Smooth muscle cell (in vitro differentiated cells): ENCODE measurements around the gene RHEB. TPM values are rescaled to one million over a fixed set of nuclear protein-coding genes. Genes with fewer than 3 reads are reported as not detected.

Source experiments
- DNase-seq: peaks from one replicate; lab custom pipeline; 2025; ENCODE audit not compliant: unreplicated experiment; lab: John Stamatoyannopoulos, UW
- H2AFZ ChIP-seq: fragments of 200-600 bp; sonication (generic); 2 replicates; pipeline ENCODE4 v1.6.0; 2016; ENCODE audit warnings: antibody characterized with exemption, low read depth, mild to moderate bottlenecking
- H3F3A ChIP-seq: fragments of 200-600 bp; sonication (generic); 2 replicates; pipeline ENCODE4 v1.6.0; 2017; ENCODE audit warnings: antibody characterized with exemption, low read depth
- H3K27ac ChIP-seq: fragments of 200-600 bp; sonication (generic); 2 replicates; pipeline ENCODE4 v1.5.1; 2016; ENCODE audit warnings: low read depth, mild to moderate bottlenecking
- H3K27me3 ChIP-seq: fragments of 200-600 bp; sonication (generic); 2 replicates; pipeline ENCODE4 v1.6.1; 2016; ENCODE audit warnings: low read depth, mild to moderate bottlenecking
- H3K36me3 ChIP-seq: fragments of 200-600 bp; sonication (generic); 2 replicates; pipeline ENCODE4 v1.5.1; 2016; ENCODE audit warnings: low read depth
- H3K4me1 ChIP-seq: fragments of 200-600 bp; sonication (generic); 2 replicates; pipeline ENCODE4 v1.5.1; 2016; ENCODE audit warnings: low read depth
- H3K4me2 ChIP-seq: fragments of 200-600 bp; sonication (generic); 2 replicates; pipeline ENCODE4 v1.6.0; 2016; ENCODE audit warnings: mild to moderate bottlenecking
- H3K4me3 ChIP-seq: fragments of 200-600 bp; sonication (generic); 2 replicates; pipeline ENCODE4 v1.5.1; 2016; ENCODE audit warnings: mild to moderate bottlenecking
- H3K79me2 ChIP-seq: fragments of 200-600 bp; sonication (generic); 2 replicates; pipeline ENCODE4 v1.6.0; 2016; ENCODE audit warnings: low read depth, mild to moderate bottlenecking
- H3K9ac ChIP-seq: fragments of 200-600 bp; sonication (generic); 2 replicates; pipeline ENCODE4 v1.6.0; 2016; ENCODE audit warnings: low read depth
- H3K9me3 ChIP-seq: fragments of 200-600 bp; sonication (generic); replicated peaks from 2 replicates; pipeline ENCODE4 v1.5.1; 2016; ENCODE audit warnings: low read depth
- H4K20me1 ChIP-seq: fragments of 200-600 bp; sonication (generic); 2 replicates; pipeline ENCODE4 v1.6.0; 2016; ENCODE audit warnings: low read depth
- CTCF ChIP-seq: fragments of 200-600 bp; sonication (generic); IDR thresholded peaks from 2 replicates; pipeline ENCODE4 v1.5.1; 2017; ENCODE audit warnings: borderline replicate concordance, mild to moderate bottlenecking, antibody characterized with exemption; ENCODE audit not compliant: insufficient read depth, poor library complexity, severe bottlenecking
- WGBS: methylation state at CpG from one replicate; pipeline ENCODE4 v1.1.7; 2016; ENCODE audit warnings: low lambda C conversion rate; 5-methylcytosine and 5-hydroxymethylcytosine counted together
- polyA plus RNA-seq: library from polyadenylated mRNA; unstranded; fragments of >200 nt; fragmentation: Nextera tagmentation; extraction: Ambion mirVana; gene quantifications from 2 replicates; pipeline ENCODE4 v1.2.1, GENCODE V29; 2016
- total RNA-seq: library from RNA; depleted of rRNA; stranded (reverse); fragments of >200 nt; gene quantifications from 2 replicates; pipeline ENCODE4 v1.2.3, GENCODE V29; 2014

RHEB gene
- total and polyA plus RNA-seq, 2 experiments from 2014 or later, result 115 to 151 TPM

GRCh38 chr7:151490456-151491105 is 29.1 kb downstream of the RHEB start:
- Histone ChIP-seq H3F3A (peaks cover 10% of the 10 kb centered on the region), H3K4me3 (no peak overlapping the region), H2AFZ (no peak overlapping the region), H3K79me2 (peaks cover 71% of the 10 kb centered on the region), H3K9ac (no peak overlapping the region), H3K4me2 (no peak overlapping the region), H3K4me1 (peaks cover 31% of the 10 kb centered on the region), H4K20me1 (peaks cover 67% of the 10 kb centered on the region), H3K27ac (no peak overlapping the region), H3K27me3 (no peaks in the 10 kb centered on the region), H3K9me3 (no peaks in the 10 kb centered on the region), H3K36me3 (peaks cover 15% of the 10 kb centered on the region)
- 88% methylated on average over 4 of the region's 4 CpGs for WGBS
- no peak for TF ChIP-seq CTCF
- no peak for DNase-seq

DNA sequence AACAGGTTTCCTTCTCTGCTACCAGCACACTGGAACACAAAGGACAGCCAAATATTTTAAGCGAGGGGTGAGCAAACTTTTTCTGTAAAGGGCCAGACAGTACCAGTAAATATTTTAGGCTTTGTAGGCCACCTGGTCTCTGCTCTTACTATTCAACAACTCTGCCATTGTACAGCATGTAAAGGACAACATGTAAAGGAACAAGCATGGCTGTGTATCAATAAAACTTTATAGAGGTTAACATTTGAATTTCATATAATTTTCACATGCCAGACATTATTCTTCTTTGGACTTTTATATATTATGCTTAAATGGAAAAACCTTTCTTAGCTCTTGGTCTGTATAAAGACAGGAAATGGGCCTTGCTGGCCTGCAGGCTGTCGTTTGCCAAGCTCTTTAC is 30.2 kb downstream of the RHEB start:
- 87% methylated on average over 2 of the region's 2 CpGs for WGBS
- peaks cover 61% of the 10 kb centered on the region for H3K79me2 ChIP-seq

DNA sequence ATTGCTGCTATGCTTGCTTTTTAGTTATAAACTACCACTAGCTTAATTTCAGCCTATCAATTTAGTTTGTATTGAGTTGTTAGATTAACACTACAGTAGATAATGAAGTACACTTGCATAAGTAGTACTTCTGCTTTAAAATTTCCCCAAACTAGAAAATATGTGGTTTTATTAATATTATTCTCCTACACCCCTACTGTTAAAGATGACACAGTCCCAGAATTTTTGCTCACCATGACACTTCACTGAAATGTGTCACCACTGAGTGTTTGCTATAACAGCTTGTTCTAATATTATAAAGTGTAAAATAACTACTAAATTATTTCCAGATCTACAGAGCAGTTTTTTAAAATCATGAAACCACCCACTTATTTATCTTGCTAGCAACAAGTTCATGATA is 31.6 kb downstream of the RHEB start:
- Histone ChIP-seq H3K4me3 (no peak overlapping the region), H3K4me1 (peaks cover 19% of the 10 kb centered on the region), H3K27ac (no peak overlapping the region), H3K36me3 (peaks cover 15% of the 10 kb centered on the region), H3F3A (peaks cover 6% of the 10 kb centered on the region), H3K9me3 (no peaks in the 10 kb centered on the region), H2AFZ (no peak overlapping the region), H3K4me2 (no peak overlapping the region), H4K20me1 (peaks cover 55% of the 10 kb centered on the region), H3K9ac (no peak overlapping the region), H3K27me3 (no peaks in the 10 kb centered on the region), H3K79me2 (peaks cover 53% of the 10 kb centered on the region)
- no peak for DNase-seq
- no peak for TF ChIP-seq CTCF

More for the DNA sequence above, 30.2 kb downstream of the RHEB start:
- no peak for DNase-seq
- H3F3A ChIP-seq, result peaks cover 8% of the 10 kb centered on the region
- H2AFZ ChIP-seq, result no peak overlapping the region
- no peak overlapping the region for H3K4me2 ChIP-seq
- H3K27ac ChIP-seq, result no peak overlapping the region
- H3K4me1 ChIP-seq, result peaks cover 27% of the 10 kb centered on the region
- peaks cover 15% of the 10 kb centered on the region for H3K36me3 ChIP-seq
- no peak overlapping the region for H3K9ac ChIP-seq
- H3K4me3 ChIP-seq, result no peak overlapping the region
- no peaks in the 10 kb centered on the region for H3K27me3 ChIP-seq
- no peaks in the 10 kb centered on the region for H3K9me3 ChIP-seq
- H4K20me1 ChIP-seq, result peaks cover 61% of the 10 kb centered on the region
- TF ChIP-seq CTCF, result no peak

- TF ChIP-seq CTCF, result no peak
- no peak overlapping the region for H3K27ac ChIP-seq
- H3K4me1 ChIP-seq, result peaks cover 19% of the 10 kb centered on the region
- H3K9ac ChIP-seq, result no peak overlapping the region
- H3K4me3 ChIP-seq, result no peak overlapping the region
- no peaks in the 10 kb centered on the region for H3K9me3 ChIP-seq
- H3K4me2 ChIP-seq, result no peak overlapping the region
- peaks cover 19% of the 10 kb centered on the region for H3K36me3 ChIP-seq
- no peak for DNase-seq
- 98% methylated on average over 2 of the region's 2 CpGs for WGBS
- peaks cover 44% of the 10 kb centered on the region for H3K79me2 ChIP-seq
- no peaks in the 10 kb centered on the region for H3K27me3 ChIP-seq
- H3F3A ChIP-seq, result peaks cover 6% of the 10 kb centered on the region
- H4K20me1 ChIP-seq, result peaks cover 54% of the 10 kb centered on the region
- H2AFZ ChIP-seq, result no peak overlapping the region
Observed at GRCh38 chr7:151487228-151487627, 32.5 kb downstream of the RHEB start.
